NCI-H226 (cell line): ENCODE measurements around the gene RIMBP2.

Experiments used
- DNase-seq: peaks from one replicate; pipeline ENCODE4 v3.0.0-alpha.2; 2015

The RIMBP2 gene

GRCh38 chr12:130565189-130565588, 150.9 kb downstream of the RIMBP2 start:
- DNase-seq: no peak

GRCh38 chr12:130563323-130563722, 152.8 kb downstream of the RIMBP2 start:
- no peak for DNase-seq

DNA sequence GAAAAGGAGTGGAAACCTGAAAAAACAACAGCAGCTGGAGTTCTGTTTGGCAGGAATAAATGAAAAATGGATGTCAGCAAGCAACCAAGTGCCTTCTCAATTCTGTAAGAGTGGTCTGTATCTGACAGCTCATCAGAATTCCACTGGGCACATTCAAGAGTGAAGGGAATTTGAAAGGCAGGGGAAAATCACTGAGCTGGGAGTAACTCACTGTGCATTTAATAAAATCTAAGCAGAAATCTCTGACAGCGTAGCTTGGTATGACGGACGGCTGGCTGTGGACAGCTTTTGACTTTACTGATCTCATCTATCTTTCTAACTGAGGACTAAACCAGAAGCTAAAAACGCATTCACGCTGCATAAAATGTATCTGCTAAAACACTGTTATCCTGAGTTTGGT, 153.4 kb downstream of the RIMBP2 start:
- no peak for DNase-seq

DNA sequence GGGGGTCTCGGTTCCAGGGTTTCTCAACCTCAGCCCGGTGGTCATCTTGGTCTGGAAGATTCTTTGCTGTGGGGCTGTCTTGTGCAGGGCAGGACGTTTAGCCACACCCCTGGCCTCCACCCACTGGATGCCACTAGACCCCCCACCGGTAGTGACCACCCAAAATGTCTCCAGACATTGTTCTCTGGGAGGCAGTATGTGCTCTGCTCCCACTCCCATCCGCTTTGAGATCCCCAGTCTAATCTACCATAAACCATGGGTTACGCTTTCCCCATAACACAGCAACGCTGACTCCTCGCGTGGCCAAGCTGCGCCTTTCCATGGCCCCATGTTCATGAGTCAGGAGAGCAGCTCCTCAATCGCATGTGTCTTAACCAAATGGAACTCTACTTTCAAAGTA, 155.8 kb downstream of the RIMBP2 start:
- DNase-seq: no peak

- no peak for DNase-seq
Observed at GRCh38 chr12:130559806-130560205, 156.3 kb downstream of the RIMBP2 start.

DNA sequence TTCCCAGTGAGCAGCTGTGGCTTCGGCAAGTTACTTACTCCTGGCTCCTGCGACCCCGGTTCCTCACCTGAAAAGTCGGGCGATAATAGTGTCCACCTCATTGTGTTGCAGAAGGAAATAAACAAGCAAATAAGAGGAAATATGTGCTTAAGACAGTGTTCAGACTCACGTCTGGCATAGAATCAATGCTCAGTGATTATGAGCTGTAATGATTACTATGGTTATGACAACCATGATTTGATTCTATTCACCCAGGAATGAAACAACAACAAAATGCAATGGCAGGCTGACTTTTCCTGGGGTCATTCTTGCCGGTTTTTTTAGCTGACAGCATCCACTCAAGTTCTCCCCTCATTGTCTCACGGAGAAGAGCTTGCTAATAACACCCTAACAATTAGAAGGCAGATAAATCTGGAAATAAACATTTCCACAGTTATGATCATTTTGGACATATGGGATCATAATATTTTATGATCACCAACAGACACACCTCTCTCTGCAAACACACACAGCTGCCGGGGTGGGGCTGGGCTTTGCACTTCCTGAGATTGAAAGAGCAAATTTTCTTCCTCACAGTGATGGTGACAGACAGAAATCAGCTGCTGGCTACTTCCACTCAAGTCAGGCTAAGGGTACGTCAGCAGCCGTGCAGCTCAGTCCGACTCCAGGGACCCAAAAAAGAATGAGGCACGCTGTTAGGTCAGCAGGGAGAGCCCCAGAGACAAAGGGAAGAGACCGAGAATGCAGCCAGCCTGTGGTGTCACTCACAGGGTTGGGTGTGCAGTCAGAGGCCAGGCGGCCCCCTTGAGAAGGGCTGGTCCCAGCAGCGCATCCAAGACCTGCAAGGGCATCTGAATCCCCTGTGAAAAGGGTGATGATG, 158.0 kb downstream of the RIMBP2 start:
- DNase-seq: no peak

- no peak for DNase-seq
Observed at GRCh38 chr12:130557201-130557600, 158.9 kb downstream of the RIMBP2 start.

DNA sequence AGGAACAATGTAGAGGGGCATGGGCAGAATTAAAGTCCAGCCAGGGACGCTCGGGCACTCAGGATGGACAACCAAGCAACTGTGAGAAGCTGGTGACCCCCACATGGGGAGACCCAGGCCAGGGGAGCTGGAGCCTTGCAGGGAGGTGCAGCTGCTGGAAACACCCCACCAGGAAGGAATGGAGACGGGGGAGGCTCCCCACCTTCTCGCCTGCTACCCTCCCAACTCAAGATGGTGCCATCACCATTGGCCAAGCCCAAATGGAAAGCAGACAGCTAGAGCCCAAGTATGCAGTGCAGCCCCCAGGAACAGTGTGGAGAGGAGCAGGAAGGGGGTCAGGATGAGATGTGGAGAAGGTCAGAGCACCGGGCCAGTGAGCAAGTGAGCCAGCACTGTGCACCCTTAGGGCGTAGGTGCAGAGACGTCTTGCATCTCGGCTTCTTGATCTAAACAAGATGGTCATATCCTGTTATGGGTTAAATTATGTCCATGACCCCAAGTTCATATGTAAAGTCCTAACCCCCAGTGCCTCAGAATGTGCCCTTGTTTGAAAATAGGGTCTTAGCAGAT, 159.5 kb downstream of the RIMBP2 start:
- no peak for DNase-seq

- no peak for DNase-seq
Observed at GRCh38 chr12:130555628-130556485, 160.2 kb downstream of the RIMBP2 start.

- no peak for DNase-seq
Observed at GRCh38 chr12:130555221-130555620, 160.9 kb downstream of the RIMBP2 start.

DNA sequence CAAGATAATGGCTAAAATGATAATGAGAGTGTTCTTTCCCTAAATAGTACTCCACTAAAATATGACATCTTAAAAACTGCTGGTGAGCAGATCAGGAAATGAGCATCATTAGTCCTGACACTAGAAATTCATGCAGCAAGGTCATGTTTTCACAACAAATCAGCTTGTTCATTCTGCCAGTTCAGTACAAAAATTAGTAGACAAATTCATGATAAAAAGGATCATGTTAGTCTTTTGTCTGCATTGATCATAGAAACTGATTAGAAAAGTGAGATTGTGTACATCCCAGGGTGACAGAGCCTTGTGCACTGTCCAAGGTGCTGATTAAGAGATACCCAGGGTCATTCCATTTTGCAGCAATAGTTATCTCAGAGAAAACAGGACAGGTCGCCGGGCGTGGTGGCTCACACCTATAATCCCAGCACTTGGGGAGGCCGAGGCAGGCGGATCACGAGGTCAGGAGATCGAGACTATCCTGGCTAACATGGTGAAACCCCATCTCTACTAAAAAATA, 163.6 kb downstream of the RIMBP2 start:
- DNase-seq: no peak

GRCh38 chr12:130549361-130549760, 166.7 kb downstream of the RIMBP2 start:
- DNase-seq: no peak

GRCh38 chr12:130547480-130548155, 168.5 kb downstream of the RIMBP2 start:
- no peak for DNase-seq

DNA sequence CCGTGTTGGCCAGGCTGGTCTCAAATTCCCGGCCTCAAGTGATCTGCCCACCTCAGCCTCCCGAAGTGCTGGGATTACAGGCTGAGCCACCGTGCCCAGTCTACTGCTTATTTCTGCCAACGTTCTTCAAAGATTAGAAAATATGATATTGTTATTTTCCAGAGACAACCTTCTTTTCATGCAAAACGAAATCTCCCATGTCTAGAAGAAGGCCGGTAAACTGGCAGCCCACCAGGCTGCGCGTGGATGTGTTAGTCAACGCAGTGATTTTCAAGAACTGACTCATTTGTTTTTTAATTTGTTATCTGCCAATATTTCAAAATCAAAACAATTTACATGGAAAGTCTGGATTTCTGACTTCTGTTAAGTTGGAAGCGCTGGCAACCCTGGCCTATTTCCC, 169.6 kb downstream of the RIMBP2 start:
- no peak for DNase-seq

DNA sequence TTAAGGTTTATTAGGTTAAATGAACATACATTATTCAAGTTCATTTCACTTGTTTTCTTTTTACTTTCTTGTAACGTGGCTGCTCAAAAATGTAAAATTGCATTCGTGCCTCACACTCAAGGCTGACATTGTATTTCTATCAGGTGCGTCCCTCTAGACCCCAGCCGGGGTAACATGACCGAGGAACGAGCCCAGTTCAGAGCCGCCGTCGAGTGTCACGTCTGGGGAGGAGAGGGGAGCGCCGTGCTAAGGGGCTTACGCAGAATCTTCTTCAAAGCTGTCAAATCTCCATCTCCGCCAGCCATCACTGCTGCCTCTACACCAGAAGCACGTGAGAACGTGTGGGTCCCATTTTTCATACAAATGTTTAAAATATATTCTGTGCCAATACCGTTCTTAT, 170.6 kb downstream of the RIMBP2 start:
- DNase-seq: no peak

GRCh38 chr12:130540376-130540775, 175.7 kb downstream of the RIMBP2 start:
- no peak for DNase-seq

DNA sequence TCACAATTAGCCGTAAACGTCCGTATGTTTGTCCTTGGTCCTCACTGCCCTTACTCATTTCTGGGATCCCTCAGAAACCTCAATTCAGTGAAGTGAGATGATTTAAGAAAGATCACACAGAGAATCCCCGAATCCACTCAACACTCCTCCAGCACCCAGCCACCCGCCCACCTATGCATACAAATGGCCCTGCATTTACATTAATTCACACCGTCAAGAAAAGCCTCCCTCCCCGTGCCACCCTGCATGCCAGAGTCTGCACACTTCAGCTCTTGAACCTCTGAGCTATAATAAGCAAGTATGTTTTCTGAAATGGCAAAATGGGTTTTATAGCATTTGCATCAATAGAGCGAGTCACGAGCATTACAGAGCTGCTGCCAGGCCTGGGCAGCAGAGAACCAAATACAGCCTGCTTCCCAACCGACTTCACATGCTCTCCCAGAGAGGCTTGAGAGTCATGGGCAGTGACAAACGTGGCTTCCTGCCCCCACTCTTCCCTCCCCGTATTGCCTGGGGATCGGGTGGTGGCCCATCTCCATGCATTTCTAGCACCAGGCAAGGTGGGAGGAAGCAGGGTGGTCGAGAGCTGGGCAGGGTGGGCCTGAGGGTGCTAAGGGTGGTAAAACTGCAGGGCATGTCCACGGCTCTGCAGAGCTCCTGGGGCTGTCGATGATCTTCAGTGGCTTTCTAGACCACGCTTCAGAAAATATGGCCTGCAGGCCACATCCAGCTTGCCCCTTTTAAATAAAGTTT, 177.6 kb downstream of the RIMBP2 start:
- DNase-seq: no peak

DNA sequence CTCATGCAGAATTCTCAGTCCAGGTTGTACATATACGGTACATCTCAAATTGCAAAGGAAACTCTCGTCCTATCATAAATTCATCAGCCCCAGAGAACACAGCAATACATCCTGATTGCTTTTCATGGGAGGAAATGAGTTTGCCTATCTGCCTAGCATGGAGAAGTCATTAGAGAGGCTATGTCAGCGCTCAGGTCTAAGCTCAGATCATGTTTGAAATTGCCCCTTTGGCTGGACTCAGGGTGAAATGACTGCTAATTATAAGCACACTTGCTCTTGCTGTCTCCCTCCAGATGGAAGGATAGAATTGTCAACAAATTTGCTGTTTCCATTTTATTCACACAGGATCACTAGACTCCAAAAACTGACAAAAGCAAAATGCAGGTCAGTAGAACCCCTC, 178.4 kb downstream of the RIMBP2 start:
- DNase-seq: no peak

DNA sequence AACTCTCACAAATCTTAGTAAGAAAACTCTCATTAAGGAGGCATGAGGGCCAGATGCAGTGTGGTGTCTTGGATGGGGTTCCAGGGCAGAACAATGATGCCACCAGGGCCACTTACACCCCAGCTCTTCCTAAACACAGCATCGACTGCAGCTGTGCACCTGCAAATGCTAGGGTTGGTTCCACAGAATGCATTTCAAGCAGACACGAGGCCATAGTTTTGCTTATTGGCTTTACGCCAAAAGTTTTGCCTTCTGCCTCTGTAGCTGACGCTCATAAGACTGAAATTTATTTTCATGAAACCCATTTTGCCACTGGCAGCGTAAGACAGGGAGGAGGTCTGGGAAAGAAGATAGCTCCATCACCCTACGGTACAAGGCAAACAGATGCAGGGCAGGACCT, 179.0 kb downstream of the RIMBP2 start:
- no peak for DNase-seq

DNA sequence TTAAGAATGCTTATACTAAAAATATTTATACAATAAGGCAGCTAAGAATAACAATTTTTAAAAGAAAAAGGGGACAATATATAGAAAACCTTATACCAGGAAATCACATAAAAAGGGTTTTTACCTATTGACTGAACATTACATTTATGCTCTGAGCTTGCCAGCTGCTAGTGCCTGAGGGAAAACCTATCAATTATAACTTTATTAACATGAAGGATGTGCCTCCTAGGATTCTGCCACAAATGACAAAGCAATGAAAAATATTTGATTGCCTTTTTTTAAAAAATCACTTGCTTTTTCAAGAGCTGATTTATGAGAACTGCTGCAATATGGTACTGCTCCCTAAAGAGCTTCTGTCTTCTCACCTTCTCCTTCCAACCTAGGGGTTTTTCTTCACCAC, 185.7 kb downstream of the RIMBP2 start:
- DNase-seq: no peak

DNA sequence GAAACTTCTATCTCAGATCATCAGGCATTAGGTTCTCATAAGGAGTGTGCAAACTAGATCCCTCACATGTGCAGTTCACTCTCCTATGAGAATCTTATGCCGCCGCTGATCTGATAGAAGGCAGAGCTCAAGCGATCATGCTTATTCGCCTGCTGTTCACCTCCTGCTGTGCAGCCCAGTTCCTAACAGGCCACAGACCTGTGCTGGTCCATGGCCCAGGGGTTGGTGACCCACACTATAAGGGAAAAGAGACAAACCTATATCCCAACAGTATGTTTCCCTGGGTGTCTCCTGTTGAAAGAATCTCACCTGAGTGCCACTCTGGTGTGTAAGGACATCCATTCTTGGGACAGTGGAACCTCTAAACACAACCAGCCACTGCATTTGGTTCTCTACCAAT, 186.3 kb downstream of the RIMBP2 start:
- no peak for DNase-seq

DNA sequence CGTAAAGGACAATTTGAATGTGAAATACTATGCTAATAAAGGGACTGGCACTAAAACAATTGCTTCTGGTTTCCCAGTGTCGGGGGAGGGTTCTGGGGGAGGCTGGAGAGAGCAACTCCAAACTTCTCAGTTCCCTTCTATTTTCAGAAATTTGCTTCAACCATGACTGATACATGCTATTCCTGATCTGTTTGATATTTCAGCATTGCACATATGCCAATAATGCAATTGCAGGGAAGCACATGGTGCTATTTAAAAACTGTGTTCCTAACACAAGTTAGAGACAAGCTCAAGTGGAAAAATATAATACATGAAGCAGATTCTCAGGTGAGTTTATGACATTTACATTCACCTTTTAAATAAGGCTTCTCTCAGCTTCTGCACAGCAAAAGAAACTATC, 188.9 kb downstream of the RIMBP2 start:
- DNase-seq: no peak
